GM10248 (cell line): ENCODE results near the gene STK39.

Source experiments
- CTCF ChIA-PET: fragments of 300-600 bp; sonication (Branson Sonifier 250); formaldehyde crosslinking; extraction: SDS; loops from one replicate; lab custom pipeline; 2021; ENCODE audit warnings: antibody characterized with exemption; lab: Yijun Ruan, JAX
- POLR2A ChIA-PET: fragments of 350-650 bp; sonication (Branson Sonifier 250); formaldehyde crosslinking; extraction: SDS; loops from one replicate; lab custom pipeline; 2020; ENCODE audit warnings: antibody characterized with exemption; lab: Yijun Ruan, JAX
- DNase-seq: peaks from one replicate; pipeline ENCODE4 v3.0.0; 2012; ENCODE audit errors: extremely low spot score
- TF ChIP-seq, protein P1 (sequence below): IDR thresholded peaks from 2 replicates; pipeline ENCODE4 v1.5.1; 2012; ENCODE audit warnings: mild to moderate bottlenecking, low read depth; ENCODE audit errors: extremely low read depth, missing control alignments, control extremely low read depth

Gene STK39

DNA sequence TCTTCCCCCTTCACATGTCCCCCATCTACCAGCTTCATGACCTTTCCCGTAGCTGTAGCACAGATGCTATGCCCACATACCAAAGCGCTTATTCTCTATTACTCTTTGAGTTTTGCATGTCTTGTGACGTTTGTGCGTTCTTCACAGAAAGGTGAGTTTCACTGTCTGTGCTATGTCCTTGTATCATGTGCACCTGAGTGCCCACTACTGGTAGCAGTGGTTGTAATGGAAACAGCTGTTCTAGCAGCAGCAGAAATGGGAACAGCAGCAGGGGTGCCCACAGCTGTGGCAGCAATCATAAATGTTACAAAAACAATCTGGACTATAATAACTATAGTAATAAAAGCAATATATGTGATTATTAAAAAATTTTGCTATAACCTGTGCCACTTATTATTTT is 127.1 kb downstream of the STK39 start:
- DNase-seq, result no peak
- TF ChIP-seq, protein P1, sequence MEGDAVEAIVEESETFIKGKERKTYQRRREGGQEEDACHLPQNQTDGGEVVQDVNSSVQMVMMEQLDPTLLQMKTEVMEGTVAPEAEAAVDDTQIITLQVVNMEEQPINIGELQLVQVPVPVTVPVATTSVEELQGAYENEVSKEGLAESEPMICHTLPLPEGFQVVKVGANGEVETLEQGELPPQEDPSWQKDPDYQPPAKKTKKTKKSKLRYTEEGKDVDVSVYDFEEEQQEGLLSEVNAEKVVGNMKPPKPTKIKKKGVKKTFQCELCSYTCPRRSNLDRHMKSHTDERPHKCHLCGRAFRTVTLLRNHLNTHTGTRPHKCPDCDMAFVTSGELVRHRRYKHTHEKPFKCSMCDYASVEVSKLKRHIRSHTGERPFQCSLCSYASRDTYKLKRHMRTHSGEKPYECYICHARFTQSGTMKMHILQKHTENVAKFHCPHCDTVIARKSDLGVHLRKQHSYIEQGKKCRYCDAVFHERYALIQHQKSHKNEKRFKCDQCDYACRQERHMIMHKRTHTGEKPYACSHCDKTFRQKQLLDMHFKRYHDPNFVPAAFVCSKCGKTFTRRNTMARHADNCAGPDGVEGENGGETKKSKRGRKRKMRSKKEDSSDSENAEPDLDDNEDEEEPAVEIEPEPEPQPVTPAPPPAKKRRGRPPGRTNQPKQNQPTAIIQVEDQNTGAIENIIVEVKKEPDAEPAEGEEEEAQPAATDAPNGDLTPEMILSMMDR, result no peak
- POLR2A ChIA-PET, result no interaction called here
- CTCF ChIA-PET, result interaction anchor here (0.9 to 7.5 kb wide), 15 partner anchors 11 to 1607 kb away, joined by 3 to 111 read pairs (median 7); no protein-coding TSS in a partner anchor

DNA sequence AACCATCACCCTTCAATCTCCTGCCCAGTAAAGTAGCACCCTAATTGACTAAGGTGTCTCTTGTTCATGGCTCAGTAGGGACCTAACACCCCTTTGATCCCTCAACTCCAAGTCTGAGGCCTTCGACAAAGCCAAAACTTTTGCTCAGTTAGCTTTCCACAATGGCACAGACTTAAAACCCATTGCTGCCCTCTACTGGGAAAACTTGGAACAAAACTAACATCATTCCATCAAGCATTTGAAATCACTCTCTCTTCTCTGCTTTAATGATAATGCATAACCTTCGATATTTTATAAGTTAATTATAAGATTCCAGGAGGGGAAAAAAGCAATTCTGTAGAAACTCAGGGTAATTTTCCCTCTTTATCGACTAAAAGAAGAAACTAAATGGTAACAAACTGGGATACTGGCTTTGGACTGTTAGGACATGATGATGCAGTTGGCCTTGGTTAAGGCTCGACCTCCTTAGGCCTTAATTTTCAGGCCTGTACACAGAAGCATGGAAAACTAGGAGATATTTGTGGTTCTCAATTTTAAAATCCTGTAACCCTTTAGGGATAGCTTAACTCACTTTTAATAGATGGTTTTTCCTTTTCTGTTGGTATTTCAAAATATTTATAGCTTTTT is 127.8 kb downstream of the STK39 start:
- peak; percentile 10 for DNase-seq
- ChIA-PET CTCF (interaction anchor here (0.6 to 7.5 kb wide), 51 partner anchors 12 to 1937 kb away, joined by 3 to 111 read pairs (median 4); no protein-coding TSS in a partner anchor), POLR2A (no interaction called here)
- TF ChIP-seq, protein P1, result peak; percentile 57

DNA sequence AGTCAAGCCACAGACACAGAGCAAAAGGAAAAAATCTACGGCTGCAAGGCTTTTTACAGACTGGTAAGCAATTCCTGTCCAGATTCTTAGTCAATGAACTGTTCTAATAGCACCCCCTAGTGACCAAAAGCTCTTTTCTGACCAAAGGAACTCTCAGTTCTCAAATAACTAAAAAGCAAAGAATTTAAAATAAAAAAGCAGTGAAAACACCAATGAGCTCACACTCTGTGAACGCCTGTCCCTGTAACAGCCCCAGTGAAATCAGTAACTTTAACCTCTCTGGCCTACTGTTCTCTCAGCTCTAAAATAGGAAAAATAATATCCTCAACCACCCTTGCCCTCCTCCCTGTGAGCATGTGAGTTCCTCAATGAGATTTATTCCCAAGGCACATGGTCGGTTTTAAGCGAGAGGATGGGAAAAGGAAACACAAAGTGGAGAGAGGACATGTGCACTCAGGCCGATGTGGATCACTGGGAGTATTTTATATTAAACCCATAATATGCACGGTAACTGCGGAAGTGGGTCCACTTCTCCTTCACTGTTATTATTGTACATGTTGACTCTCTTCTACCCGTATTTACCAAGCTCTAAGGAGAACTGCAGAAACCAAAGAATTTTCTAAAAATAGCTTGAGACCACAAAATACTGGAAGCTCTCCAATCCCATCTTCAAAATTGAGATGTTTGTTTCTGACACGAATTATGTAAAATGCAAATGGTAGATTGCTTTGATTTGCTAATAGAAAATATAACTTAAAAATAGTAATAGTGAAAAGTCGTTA is 128.5 kb downstream of the STK39 start:
- POLR2A ChIA-PET, result no interaction called here
- TF ChIP-seq, protein P1, result peak; percentile 67

DNA sequence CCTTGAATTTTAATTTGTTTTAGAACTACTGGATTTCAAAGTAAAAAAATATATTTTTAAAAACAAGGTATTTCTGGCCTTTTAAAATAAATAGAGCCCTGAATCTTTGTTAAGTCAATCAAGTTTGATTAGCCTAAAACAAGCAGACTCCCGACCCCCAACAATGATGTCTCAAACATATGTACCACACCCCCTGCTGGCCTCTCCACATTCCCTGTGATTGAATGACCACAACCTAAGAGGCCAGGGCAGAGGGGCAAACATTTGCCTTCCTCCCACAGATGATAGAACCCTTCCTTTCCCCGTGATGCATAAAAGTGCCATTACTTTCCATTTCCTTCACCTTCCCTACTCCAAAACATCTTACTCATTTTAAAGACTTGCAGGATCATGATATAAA is 130.9 kb downstream of the STK39 start:
- TF ChIP-seq, protein P1, result no peak
- CTCF ChIA-PET, result interaction anchor here (0.8 to 7.5 kb wide), 5 partner anchors 8 to 1577 kb away, joined by 4 to 111 read pairs (median 96); no protein-coding TSS in a partner anchor
- no peak for DNase-seq
- POLR2A ChIA-PET, result no interaction called here

More for the DNA sequence above, 128.5 kb downstream of the STK39 start:
- DNase-seq, result no peak
- CTCF ChIA-PET, result interaction anchor here (0.6 to 7.5 kb wide), 61 partner anchors 11 to 1936 kb away, joined by 3 to 111 read pairs (median 4); no protein-coding TSS in a partner anchor

DNA sequence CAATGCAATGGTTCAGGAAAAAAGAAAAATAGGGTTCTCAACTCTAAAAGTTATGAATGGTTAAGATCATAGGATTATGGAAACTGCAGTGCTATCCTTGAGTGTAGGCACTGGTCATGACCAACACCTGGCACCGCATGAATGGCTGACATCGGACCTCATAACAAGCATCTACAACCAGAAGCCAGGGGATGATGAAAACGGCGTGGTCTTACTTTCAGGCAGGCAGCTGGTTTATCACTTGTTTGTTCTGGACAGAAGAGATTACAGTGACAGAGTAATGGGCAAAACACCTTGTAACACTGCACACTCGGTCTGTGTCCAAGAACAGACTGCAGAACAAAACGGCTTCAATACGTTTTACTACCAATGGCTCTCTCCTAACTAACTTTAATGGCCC is 132.8 kb downstream of the STK39 start:
- CTCF ChIA-PET, result interaction anchor here (0.9 to 7.5 kb wide), 3 partner anchors 12 to 1575 kb away, joined by 3 to 96 read pairs (median 3); no protein-coding TSS in a partner anchor
- DNase-seq, result no peak
- TF ChIP-seq, protein P1, result no peak
- POLR2A ChIA-PET, result no interaction called here

DNA sequence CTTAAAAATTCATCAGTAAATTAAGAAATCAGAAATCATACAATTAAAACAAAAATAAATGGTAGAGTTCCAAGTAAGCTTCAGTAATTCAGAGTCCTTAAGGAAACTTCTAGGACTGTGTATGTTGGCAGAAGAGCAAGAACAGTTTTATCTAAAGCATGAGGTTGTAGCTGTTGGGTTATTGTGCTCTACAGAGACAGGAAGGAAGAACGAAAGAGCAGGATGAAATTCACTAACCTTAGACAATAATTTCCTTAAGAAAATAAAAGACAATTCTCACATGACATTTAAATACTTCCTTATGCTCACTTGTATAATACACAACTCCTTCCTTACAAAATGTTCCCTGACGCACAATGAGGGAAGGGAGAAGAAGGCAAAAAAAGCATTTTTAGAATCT is 133.4 kb downstream of the STK39 start:
- POLR2A ChIA-PET, result no interaction called here
- CTCF ChIA-PET, result interaction anchor here (1.1 to 7.5 kb wide), 3 partner anchors 9 to 1575 kb away, joined by 3 to 96 read pairs (median 4); no protein-coding TSS in a partner anchor
- no peak for DNase-seq
- TF ChIP-seq, protein P1, result no peak
